Parathyroid adenoma (tissue), 2 donors: Measurements from ENCODE around the gene ARFGEF3.

Experiments used
- H2AFZ ChIP-seq: fragments of 300-600 bp; sonication (generic); one replicate; pipeline ENCODE4 v1.7.0; 2017; ENCODE audit warnings: antibody characterized with exemption, mild to moderate bottlenecking
- H3K27ac ChIP-seq: fragments of 300-600 bp; sonication (generic); one replicate; pipeline ENCODE4 v1.7.0; 2017
- H3K27me3 ChIP-seq: fragments of 300-600 bp; sonication (generic); one replicate; pipeline ENCODE4 v1.7.0; 2017; ENCODE audit warnings: low read length; ENCODE audit not compliant: control insufficient read depth, insufficient read depth
- H3K36me3 ChIP-seq: fragments of 300-600 bp; sonication (generic); one replicate; pipeline ENCODE4 v1.7.0; 2017; ENCODE audit warnings: low read length; ENCODE audit not compliant: control insufficient read depth, insufficient read depth
- H3K4me1 ChIP-seq: fragments of 300-600 bp; sonication (generic); one replicate; pipeline ENCODE4 v1.7.0; 2017; ENCODE audit warnings: control low read depth
- H3K4me2 ChIP-seq: fragments of 300-600 bp; sonication (generic); one replicate; pipeline ENCODE4 v1.7.0; 2017; ENCODE audit warnings: low read length
- H3K4me3 ChIP-seq: fragments of 300-600 bp; sonication (generic); one replicate; pipeline ENCODE4 v1.7.0; 2017; ENCODE audit warnings: low read depth, low read length
- H3K79me2 ChIP-seq: fragments of 300-600 bp; sonication (generic); one replicate; pipeline ENCODE4 v1.7.0; 2017; ENCODE audit warnings: control low read depth
- H3K9ac ChIP-seq: fragments of 300-600 bp; sonication (generic); one replicate; pipeline ENCODE4 v1.7.0; 2017; ENCODE audit warnings: mild to moderate bottlenecking
- H3K9me3 ChIP-seq: fragments of 300-600 bp; sonication (generic); one replicate; pipeline ENCODE4 v1.7.0; 2017; ENCODE audit warnings: low read length; ENCODE audit not compliant: control insufficient read depth
- TF ChIP-seq, protein P1 (sequence below): fragments of 300-600 bp; sonication (generic); IDR thresholded peaks from one replicate; pipeline ENCODE4 v1.7.0; 2017; ENCODE audit warnings: antibody characterized with exemption, mild to moderate bottlenecking
- donor health status: primary hyperparathyroidism.

ARFGEF3 gene

GRCh38 chr6:138198430-138199091 is 36.8 kb downstream of the ARFGEF3 start:
- Histone ChIP-seq H3K27me3 (no peaks in the 10 kb centered on the region), H3K4me2 (no peak overlapping the region)

GRCh38 chr6:138201836-138202235 is 40.1 kb downstream of the ARFGEF3 start:
- no peaks in the 10 kb centered on the region for H3K9me3 ChIP-seq
- no peak overlapping the region for H2AFZ ChIP-seq
- no peak overlapping the region for H3K27ac ChIP-seq
- no peaks in the 10 kb centered on the region for H3K36me3 ChIP-seq
- no peaks in the 10 kb centered on the region for H3K79me2 ChIP-seq
- peaks cover 2% of the 10 kb centered on the region for H3K4me1 ChIP-seq
- no peak overlapping the region for H3K9ac ChIP-seq
- H3K4me3 ChIP-seq = no peak overlapping the region
- no peaks in the 10 kb centered on the region for H3K27me3 ChIP-seq
- H3K4me2 ChIP-seq = no peak overlapping the region
- TF ChIP-seq, protein P1, sequence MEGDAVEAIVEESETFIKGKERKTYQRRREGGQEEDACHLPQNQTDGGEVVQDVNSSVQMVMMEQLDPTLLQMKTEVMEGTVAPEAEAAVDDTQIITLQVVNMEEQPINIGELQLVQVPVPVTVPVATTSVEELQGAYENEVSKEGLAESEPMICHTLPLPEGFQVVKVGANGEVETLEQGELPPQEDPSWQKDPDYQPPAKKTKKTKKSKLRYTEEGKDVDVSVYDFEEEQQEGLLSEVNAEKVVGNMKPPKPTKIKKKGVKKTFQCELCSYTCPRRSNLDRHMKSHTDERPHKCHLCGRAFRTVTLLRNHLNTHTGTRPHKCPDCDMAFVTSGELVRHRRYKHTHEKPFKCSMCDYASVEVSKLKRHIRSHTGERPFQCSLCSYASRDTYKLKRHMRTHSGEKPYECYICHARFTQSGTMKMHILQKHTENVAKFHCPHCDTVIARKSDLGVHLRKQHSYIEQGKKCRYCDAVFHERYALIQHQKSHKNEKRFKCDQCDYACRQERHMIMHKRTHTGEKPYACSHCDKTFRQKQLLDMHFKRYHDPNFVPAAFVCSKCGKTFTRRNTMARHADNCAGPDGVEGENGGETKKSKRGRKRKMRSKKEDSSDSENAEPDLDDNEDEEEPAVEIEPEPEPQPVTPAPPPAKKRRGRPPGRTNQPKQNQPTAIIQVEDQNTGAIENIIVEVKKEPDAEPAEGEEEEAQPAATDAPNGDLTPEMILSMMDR = no peak

More at GRCh38 chr6:138198430-138199091, 36.8 kb downstream of the ARFGEF3 start:
- no peak overlapping the region for H3K27ac ChIP-seq
- no peaks in the 10 kb centered on the region for H3K9me3 ChIP-seq
- no peaks in the 10 kb centered on the region for H3K79me2 ChIP-seq
- TF ChIP-seq, protein P1 = no peak
- H3K9ac ChIP-seq = no peak overlapping the region
- H3K4me1 ChIP-seq = no peaks in the 10 kb centered on the region
- no peak overlapping the region for H2AFZ ChIP-seq
- no peaks in the 10 kb centered on the region for H3K36me3 ChIP-seq
- no peak overlapping the region for H3K4me3 ChIP-seq

GRCh38 chr6:138203315-138203714 is 41.6 kb downstream of the ARFGEF3 start:
- Histone ChIP-seq H3K4me1 (peaks cover 2% of the 10 kb centered on the region), H3K9ac (no peak overlapping the region), H3K27ac (no peak overlapping the region), H2AFZ (no peak overlapping the region), H3K36me3 (no peaks in the 10 kb centered on the region), H3K79me2 (no peaks in the 10 kb centered on the region), H3K4me2 (no peak overlapping the region), H3K27me3 (no peaks in the 10 kb centered on the region), H3K4me3 (no peak overlapping the region), H3K9me3 (no peaks in the 10 kb centered on the region)
- TF ChIP-seq, protein P1 = no peak

DNA sequence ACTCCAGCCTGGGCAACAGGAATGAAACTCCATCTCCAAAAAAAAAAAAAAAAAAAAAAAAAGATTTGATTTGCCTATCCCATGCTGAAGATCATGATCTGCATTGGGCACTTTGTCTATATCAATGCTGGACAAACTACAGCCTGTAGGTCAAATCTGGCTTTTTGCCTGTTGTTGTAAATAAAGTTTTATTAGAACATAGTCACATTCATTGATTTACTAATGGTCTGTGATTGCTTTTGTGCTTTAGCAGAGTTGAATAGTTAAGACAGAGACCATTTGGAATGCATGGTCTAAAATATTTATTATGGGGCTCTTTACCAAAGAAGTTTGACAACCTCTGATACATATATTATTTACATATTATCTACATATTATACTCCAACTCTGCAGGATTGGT is 42.6 kb downstream of the ARFGEF3 start:
- Histone ChIP-seq H3K4me2 (no peak overlapping the region), H3K27me3 (no peaks in the 10 kb centered on the region), H3K27ac (no peak overlapping the region), H3K9ac (no peak overlapping the region), H3K9me3 (no peaks in the 10 kb centered on the region), H3K4me3 (no peak overlapping the region), H3K36me3 (no peaks in the 10 kb centered on the region), H3K4me1 (peaks cover 2% of the 10 kb centered on the region), H3K79me2 (no peaks in the 10 kb centered on the region), H2AFZ (no peak overlapping the region)
- TF ChIP-seq, protein P1 = no peak

GRCh38 chr6:138204792-138205384 is 43.1 kb downstream of the ARFGEF3 start:
- TF ChIP-seq, protein P1 = no peak
- Histone ChIP-seq H3K79me2 (no peaks in the 10 kb centered on the region), H3K9ac (no peak overlapping the region), H3K27me3 (no peaks in the 10 kb centered on the region), H3K4me3 (no peak overlapping the region), H3K4me2 (no peak overlapping the region), H3K9me3 (no peaks in the 10 kb centered on the region), H3K27ac (no peak overlapping the region), H3K4me1 (peaks cover 2% of the 10 kb centered on the region), H2AFZ (no peak overlapping the region), H3K36me3 (no peaks in the 10 kb centered on the region)
